ENCODE results near the gene MYO9B.
"Not testable (repeated sequence)": the region's sequence is repeated elsewhere in the genome, so short reads cannot be mapped to it uniquely, and the experiment has no call there.

The MYO9B gene

GRCh38 chr19:17153996-17154395, 78.4 kb downstream of the MYO9B start:
- no peak for DNase-seq

GRCh38 chr19:17155251-17155650, 79.7 kb downstream of the MYO9B start:
- DNase-seq, result no peak

- DNase-seq, result no peak
These were observed 80.8 kb downstream of the MYO9B start for GRCh38 chr19:17156296-17156946.

GRCh38 chr19:17156947-17157302, 81.3 kb downstream of the MYO9B start:
- no peak for DNase-seq

GRCh38 chr19:17158584-17158983, 83.0 kb downstream of the MYO9B start:
- DNase-seq, result no peak

GRCh38 chr19:17159466-17160393, 84.2 kb downstream of the MYO9B start:
- no peak for DNase-seq

GRCh38 chr19:17160908-17161307, 85.3 kb downstream of the MYO9B start:
- DNase-seq, result no peak

- DNase-seq, result not testable (repeated sequence)
These were observed 86.6 kb downstream of the MYO9B start for GRCh38 chr19:17162131-17162530.

- no peak for DNase-seq
These were observed 87.0 kb downstream of the MYO9B start for GRCh38 chr19:17162580-17162979.

GRCh38 chr19:17163652-17164051, 88.1 kb downstream of the MYO9B start:
- DNase-seq, result no peak

GRCh38 chr19:17164639-17165038, 89.1 kb downstream of the MYO9B start:
- DNase-seq, result no peak

- no peak for DNase-seq
These were observed 90.1 kb downstream of the MYO9B start for GRCh38 chr19:17165715-17166114.

GRCh38 chr19:17170538-17171297, 95.1 kb downstream of the MYO9B start:
- DNase-seq, result no peak

- no peak for DNase-seq
These were observed 96.3 kb downstream of the MYO9B start for GRCh38 chr19:17171874-17172273.

GRCh38 chr19:17172624-17173345, 97.2 kb downstream of the MYO9B start:
- DNase-seq, result no peak

GRCh38 chr19:17178291-17178690, 102.7 kb downstream of the MYO9B start:
- no peak for DNase-seq

GRCh38 chr19:17180997-17181702, 105.6 kb downstream of the MYO9B start:
- no peak for DNase-seq

- DNase-seq, result no peak
These were observed 107.7 kb downstream of the MYO9B start for GRCh38 chr19:17183271-17183761.

GRCh38 chr19:17183858-17184321, 108.3 kb downstream of the MYO9B start:
- no peak for DNase-seq

- no peak for DNase-seq
These were observed 108.8 kb downstream of the MYO9B start for GRCh38 chr19:17184371-17184841.

- DNase-seq, result no peak
These were observed 110.0 kb downstream of the MYO9B start for GRCh38 chr19:17185590-17185989.
